ENCODE data around the gene RASGRF1. TPM values are rescaled to one million over a fixed set of nuclear protein-coding genes. Genes with fewer than 3 reads are reported as not detected.

The RASGRF1 gene
- total and polyA plus RNA-seq, 11 donors, result 0.12 to 0.40 (median 0.25) TPM; not detected in 8

- 92 to 95% (median 94%) methylated on average over 17 to 18 of the region's 18 CpGs for WGBS, 4 donors
- H3K27me3 ChIP-seq, result no peaks in the 10 kb centered on the region
- H3K4me3 ChIP-seq, result no peak overlapping the region
- no peak for ATAC-seq
- intact Hi-C loops (cut with DNase I), result no loop called here
- peaks cover 0 to 93% (median 84%) of the 10 kb centered on the region in 9 donors for H3K36me3 ChIP-seq
- TF ChIP-seq CTCF (IDR thresholded peaks at IDR 0.05) (no peak), POLR2A (IDR thresholded peaks at IDR 0.05) (no peak)
- H3K9me3 ChIP-seq, result no peaks in the 10 kb centered on the region
- DNase-seq, result peak in 1 of 5 donors; percentile 20
- H3K4me1 ChIP-seq, result peaks cover 0 to 10% (median 0%) of the 10 kb centered on the region in 12 donors
- no peak overlapping the region for H3K27ac ChIP-seq
These were observed 166.9 kb downstream of the RASGRF1 start for GRCh38 chr15:78923480-78924360.

- 81 to 85% (median 83%) methylated on average over 7 of the region's 7 CpGs for WGBS, 4 donors
- TF ChIP-seq CTCF (IDR thresholded peaks at IDR 0.05) (no peak), POLR2A (IDR thresholded peaks at IDR 0.05) (no peak)
- Histone ChIP-seq H3K4me1 (peaks cover 0 to 10% (median 0%) of the 10 kb centered on the region in 12 donors), H3K36me3 (peaks cover 0 to 97% (median 89%) of the 10 kb centered on the region in 9 donors), H3K27me3 (no peaks in the 10 kb centered on the region), H3K4me3 (no peak overlapping the region), H3K9me3 (no peaks in the 10 kb centered on the region), H3K27ac (no peak overlapping the region)
- ATAC-seq (no peak), DNase-seq (no peak)
- intact Hi-C loops (cut with DNase I), result no loop called here
These were observed 167.6 kb downstream of the RASGRF1 start for GRCh38 chr15:78923015-78923414.

- H3K4me1 ChIP-seq, result peaks cover 0 to 6% (median 0%) of the 10 kb centered on the region in 12 donors
- DNase-seq (no peak), ATAC-seq (no peak)
- no peak overlapping the region for H3K4me3 ChIP-seq
- H3K9me3 ChIP-seq, result no peaks in the 10 kb centered on the region
- H3K36me3 ChIP-seq, result peaks cover 0 to 95% (median 84%) of the 10 kb centered on the region in 9 donors
- intact Hi-C loops (cut with DNase I), result no loop called here
- H3K27ac ChIP-seq, result no peak overlapping the region
- no peaks in the 10 kb centered on the region for H3K27me3 ChIP-seq
- TF ChIP-seq POLR2A (IDR thresholded peaks at IDR 0.05), result no peak
- TF ChIP-seq CTCF (IDR thresholded peaks at IDR 0.05), result no peak
- 86 to 90% (median 89%) methylated on average over 4 to 7 of the region's 7 CpGs for WGBS, 4 donors
These were observed 168.1 kb downstream of the RASGRF1 start for GRCh38 chr15:78922527-78922926.

GRCh38 chr15:78921940-78922339, 168.6 kb downstream of the RASGRF1 start:
- DNase-seq, result no peak
- peaks cover 0 to 92% (median 78%) of the 10 kb centered on the region in 9 donors for H3K36me3 ChIP-seq
- no peaks in the 10 kb centered on the region for H3K9me3 ChIP-seq
- peaks cover 0 to 5% (median 0%) of the 10 kb centered on the region in 12 donors for H3K4me1 ChIP-seq
- intact Hi-C loops (cut with DNase I), result no loop called here
- 87 to 95% (median 91%) methylated on average over 14 of the region's 14 CpGs for WGBS, 4 donors
- H3K27me3 ChIP-seq, result no peaks in the 10 kb centered on the region
- TF ChIP-seq CTCF (IDR thresholded peaks at IDR 0.05), result no peak
- ATAC-seq, result no peak
- no peak overlapping the region for H3K4me3 ChIP-seq
- H3K27ac ChIP-seq, result no peak overlapping the region
